GM21528 (cell line): Measurements from ENCODE around the gene TLK1.
"Not testable (repeated sequence)": the region's sequence is repeated elsewhere in the genome, so short reads cannot be mapped to it uniquely, and the experiment has no call there.

Source experiments
- ATAC-seq: cut with Tn5 transposase; IDR thresholded peaks from one replicate; pipeline ENCODE4 v1.9.1; 2021; ENCODE audit warnings: mild to moderate bottlenecking, moderate library complexity; ENCODE audit not compliant: unreplicated experiment, low FRiP score

The TLK1 gene

DNA sequence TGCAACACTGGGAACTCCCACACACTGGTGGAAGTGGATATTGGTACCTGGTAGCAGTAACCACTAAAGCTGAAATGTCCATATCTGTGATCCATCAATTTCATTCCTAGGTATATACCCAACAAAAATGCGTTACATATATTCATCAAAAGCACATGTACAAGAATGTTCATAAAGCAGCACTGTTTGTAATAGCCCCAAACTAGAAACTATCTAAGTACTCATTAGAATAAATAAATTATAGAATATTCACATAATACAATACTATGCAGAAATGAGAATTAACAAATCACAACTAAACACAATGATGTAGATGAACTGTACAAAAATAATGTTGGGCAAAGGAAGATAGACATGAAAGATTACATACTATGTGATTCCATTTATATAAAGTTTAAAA, 11.1 kb upstream of the TLK1 start:
- no peak for ATAC-seq

DNA sequence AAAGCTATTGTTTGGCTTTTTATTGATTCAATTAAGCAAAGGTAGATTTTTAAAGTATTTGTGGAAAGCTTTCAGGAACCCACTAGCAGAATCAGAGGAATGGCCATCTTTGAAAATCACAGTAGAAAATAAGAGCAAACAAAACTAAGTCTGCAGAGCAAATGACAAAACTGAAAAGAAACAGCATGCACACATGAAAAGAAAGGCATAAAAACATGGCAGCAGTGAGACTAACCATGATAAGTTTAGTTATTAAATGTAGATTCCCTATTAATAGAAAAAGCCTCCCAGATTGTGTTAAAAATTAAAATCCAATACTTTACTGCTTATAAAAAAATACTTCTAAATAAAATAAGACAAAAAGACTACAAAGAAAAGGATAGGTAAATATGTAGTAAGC, 9.1 kb upstream of the TLK1 start:
- no peak for ATAC-seq

DNA sequence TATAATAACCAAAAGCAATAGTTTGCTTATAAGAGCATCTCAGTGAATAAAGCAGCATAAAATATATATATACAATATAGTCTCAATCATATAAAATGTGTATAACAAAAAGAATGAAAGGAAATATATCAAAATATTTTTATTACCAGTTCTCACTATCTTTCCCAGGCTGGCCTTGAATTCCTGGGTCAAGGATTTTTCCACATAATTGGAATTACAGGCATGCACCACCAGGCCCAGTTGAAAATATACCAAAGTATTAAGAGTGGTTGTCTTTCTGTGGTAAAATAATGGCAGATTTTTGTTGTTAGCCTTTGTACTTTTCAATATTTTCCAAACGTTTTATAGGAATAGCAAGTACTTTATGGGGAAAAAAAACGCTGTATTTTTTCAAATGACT, 8.6 kb upstream of the TLK1 start:
- no peak for ATAC-seq

DNA sequence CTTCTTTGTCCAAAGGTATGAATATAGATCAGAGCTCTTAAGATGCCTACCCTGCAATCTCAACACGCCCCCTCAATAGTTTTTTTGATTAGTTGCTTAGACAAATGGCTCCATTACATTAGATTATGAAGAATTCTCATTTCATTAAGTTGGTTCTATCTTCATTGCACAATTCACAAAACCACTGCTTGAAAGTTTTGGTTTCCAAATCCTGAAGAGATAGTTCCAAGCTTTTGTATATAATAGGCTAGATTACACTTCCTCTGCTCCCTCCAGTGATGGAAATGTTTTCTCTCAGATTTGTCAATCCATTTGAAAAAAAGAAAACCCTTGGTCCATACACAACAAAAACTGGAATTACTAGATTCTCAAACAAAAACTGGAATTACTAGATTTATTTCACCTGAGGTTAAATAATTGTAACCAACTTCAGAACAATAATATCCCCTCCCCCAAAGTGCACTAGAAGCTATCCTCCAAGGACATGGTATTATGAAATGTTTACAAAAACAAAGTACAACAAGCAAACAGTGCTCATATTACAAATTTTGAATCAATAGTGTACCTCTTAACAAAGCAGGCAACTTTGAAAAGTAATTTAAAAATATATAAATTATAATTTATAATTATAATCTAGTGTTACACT, 6.8 kb upstream of the TLK1 start:
- ATAC-seq: no peak

DNA sequence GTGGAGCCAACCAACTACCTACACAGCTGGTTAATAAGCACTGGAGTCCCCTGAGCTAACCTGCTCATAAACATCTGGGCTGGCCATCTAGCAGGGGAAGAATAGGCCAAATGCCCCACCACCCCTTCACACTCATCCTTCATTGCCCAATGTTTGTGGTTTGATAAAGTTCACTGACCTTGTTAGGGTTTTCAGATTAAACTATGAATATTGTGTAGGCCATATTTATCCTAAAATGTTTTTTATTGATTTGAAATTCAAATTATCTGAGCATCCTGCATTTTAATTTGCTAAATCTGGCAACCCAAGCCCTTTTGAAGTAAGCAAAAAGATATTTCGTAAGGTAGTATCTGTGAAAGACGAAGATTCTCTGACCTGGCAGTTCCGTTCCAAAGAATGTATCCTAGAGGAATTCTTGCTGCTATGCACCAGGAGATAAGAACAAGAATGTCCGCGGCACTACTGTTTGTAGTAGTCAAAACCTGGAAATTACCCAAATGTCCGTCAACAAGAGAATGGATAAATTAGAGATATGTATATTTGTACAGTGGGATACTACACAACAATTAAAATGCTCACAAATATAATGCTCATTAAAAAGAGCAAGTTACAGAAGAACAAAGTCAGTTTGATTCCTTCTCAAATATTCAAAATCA, 5.8 kb upstream of the TLK1 start:
- no peak for ATAC-seq

DNA sequence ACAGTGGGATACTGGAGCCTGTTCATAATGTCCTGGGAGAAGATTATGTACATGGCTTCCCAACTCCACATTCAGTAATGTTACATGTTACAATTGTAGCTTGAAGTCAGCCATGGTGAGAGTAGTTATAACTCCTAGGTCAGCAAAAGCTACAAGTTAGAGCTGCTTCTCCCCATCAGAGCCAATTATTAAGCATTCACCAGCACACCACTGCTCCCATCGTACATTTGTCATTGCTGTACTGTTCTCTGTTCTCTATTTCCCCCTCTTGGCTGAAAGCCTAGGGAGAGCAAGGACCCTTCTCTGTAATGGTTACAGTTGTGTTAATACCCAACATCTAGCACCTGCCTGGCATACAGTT, 5.3 kb upstream of the TLK1 start:
- no peak for ATAC-seq

DNA sequence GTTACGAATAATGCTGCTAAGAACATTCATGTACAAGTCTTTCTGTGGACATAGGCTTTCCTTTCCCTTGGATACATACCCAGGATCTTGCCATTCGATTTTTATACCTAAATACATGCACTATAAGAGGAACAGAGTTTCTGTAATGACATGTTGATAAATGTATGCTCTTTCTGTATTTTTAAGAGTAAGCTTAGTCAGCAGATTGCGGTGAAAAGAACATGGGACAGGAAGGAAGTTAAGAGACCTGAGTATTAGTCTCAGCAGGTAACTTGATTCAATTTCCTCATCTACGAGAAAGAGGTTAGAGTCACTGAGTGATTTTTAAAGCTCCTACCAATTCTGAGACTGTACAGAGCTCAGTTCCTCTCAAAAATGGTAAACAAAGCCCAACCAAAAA, 2.6 kb upstream of the TLK1 start:
- ATAC-seq: no peak

DNA sequence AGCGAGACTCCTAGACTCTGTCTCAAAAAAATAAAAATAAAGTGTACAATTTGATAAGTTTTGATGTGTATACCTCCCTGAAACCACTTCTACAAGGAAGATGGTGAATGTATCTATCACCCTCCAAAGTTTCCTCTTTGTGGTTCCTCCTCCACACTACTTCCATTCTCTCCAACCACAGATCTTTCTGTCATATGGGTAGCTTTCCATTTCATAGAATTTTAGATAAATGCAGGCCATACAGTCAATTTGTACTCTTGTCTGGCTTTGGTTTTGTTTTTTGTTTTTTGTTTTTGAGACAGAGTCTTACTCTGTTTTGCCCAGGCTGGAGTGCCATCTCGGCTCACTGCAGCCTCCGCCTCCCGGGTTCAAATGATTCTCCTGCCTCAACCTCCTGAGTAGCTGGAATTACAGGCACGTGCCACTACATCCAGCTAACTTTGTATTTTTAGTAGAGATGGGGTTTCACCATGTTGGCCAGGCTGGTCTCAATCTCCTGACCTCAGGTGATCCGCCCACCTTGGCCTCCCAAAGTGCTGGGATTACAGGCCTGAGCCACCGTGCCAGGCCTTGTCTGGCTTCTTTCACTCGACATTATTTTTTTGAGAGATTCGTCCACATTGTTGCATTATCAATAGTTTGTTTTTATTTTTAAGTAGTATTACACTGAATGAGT, 2.0 kb upstream of the TLK1 start:
- not testable (repeated sequence) for ATAC-seq

DNA sequence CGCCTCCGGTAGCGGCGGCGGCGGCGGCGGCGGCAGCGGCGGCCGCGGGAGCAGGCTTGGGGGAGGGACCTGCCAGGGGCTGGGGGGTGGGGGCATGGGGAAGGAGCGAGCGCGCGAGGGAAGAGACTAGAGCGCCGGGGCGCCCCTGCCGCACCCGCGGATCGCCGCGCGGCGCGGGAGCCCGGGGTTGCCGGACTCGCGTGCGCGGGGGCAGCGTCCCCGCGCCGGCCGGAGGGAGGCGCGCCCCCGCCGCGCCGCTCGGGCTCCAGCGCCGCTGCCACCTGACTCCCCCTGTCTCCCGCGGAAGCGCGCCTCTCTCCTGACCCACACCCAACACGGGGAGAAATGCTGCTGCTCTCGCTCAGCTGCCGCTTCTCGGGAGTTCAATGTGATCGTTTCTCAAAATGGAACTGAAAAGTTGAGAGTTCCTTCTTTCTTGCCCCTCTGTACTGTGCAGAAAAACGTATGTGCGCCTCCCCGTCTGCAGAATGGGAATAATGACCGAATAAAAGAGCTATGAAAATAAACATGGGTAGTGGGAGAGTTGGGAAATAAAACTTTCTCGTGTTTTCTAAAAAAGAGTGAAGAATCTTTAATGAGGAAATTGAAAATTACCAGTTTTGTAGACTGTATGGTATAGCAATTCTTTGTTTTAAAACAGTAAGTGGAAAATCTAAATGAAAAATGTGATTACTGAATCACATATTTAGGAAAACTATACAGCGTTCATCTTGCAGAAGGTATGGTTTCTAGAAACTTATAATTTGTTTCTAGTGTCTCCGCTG, 455 bp upstream of the TLK1 start:
- ATAC-seq: peak; percentile 53

DNA sequence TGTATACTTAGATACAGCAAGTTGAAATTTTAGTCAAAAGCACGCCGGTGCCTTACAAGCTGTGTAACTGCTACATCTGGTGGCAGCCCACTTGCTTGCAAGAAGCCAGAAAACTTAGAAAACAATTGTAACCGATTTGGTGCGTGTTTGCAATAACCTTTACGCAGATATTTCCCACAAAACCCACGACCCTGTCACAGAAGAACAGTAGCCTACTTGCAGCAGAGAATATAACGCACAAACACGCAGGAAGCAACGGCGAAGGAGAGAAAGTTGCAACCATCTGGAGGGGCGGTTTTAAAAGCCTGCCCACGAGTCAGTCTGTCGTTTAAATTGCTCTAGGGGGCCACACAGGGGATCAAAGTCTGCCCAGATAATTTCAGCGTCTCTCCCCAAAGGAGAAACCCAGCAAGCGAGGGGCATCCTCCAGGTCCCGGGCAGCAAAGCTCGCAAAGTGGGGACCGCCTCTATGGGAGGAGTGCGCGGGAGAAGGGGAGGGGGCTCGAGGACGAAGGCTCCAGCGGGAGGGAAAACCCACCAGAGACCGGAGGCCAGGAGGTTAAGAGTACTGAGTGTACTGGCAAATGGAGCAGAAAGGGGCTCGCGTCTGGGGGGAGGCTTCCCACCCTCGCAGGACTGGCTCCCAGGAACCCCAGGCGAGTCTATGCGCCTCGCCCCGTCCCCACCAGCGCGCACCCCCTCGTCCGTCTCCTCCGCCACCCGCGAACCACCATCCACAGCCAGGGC, 1.1 kb downstream of the TLK1 start:
- peak; percentile 22 for ATAC-seq

DNA sequence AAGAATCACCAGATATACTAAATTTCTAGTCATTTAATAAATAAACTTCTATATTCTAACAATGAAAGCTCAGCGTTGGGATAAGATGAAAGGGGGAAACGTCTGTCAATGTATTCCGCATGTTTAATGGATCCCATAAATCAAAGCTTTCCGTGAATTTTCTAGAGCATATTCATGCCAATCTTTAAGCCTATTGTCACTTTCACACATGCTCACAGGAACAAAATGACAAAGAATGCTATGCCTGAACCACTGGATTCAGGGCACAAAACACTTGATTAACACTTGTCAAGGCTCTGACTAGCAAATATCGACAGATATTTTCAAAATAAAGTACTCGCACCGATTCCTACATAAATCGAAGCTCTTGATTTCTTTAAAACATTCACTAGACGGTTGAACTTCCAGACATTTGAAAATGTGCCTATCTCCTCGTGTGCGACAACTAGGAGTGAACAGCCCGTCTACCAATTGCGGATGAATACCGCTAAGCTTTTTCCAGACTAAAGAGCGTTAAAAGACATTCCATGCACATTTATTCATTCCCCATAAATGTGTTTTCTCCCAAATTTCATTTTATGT, 1.8 kb downstream of the TLK1 start:
- no peak for ATAC-seq

DNA sequence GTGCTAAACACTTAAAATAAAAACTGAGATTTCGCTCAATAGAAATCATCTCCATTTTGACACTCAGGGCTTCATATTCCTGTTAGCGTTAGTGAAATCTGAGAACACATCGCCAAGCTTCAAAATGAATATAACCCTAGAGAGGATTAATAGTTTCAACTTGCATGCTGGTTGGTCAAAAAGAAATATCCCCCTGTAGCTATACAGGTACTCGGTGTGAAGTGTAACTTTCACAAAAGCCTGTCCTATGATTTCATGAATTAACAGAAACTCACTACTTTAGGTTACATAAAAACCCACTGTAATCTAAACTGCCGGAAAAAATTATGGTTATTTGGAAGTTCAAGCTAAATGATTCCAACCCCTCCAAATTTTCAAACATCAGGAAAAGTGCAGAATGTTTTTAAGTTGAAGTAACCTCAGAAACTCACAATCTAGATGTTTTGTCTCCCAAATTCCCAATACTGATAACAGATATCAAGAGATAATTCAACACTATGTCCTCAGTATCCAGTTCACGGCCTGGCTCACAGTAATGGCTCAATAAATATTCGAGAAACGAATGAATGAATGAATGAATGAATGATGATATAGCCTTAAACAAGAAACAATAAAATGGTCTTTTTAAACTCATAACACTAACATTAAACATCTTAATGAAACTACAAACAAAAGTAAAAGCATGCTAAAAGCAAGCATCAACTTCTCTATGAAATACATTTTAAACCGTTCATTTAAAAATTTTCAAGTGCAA, 2.5 kb downstream of the TLK1 start:
- no peak for ATAC-seq

DNA sequence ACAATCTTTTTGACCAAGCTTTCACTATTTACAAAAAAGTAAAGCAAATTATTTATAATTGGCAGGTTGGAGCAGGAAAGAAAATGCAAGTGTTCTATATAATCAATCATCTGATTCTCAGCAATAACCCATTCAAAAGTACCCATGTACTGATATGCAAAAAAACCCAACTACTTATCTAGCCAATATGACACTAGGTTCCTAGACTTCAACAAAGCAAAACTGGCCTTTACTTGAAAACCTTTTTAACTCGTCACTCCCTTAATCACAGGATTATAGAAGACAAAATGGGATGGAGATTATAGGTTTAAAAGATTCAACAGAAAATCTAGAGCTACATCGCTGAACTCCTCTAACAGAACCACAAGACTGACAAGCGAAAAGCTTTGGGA, 3.6 kb downstream of the TLK1 start:
- ATAC-seq: no peak

DNA sequence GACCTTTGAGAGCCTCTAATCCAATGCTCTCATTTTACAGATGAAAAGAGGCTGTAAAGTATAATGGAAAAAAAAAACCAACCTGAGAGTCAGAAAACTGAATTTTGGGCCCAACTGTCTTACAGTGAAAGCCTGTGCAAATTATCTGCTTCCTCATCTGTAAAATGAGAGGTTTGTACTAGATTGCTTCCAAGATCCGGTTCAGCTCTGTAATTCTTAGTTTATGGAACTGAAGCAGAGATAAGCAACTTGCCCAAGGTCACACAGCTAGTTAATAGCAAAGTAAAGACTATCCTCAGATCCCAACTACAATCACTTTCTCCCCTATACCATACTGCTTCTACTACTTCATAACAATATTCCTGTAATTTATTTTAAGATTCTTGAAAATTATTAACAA, 6.3 kb downstream of the TLK1 start:
- ATAC-seq: no peak

DNA sequence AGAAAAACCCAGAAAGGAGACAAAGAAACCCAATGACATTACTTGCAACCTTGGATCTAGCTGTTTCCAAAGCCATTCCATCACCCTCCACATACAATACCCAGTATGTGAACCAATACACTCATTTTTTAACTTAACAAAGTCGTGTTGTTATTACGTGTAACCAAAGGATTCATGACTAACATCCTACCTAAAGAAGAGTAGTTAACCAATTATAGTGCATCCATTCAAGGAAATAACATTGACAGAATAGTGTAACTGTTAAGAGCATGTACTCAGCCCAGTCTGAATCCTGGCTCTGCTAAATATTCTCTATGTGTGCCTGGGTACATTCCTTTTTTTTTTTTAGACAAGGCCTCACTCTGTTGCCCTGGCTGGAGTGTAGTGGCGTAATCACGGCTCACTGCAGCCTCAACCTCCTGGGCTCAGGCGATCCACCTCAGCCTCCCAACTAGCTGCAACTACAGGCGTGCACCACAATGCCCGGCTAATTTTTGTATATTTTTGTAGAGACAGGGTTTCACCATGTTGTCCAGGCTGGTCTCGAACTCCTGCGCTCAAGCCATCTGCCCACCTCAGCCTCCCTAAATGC, 9.9 kb downstream of the TLK1 start:
- no peak for ATAC-seq

DNA sequence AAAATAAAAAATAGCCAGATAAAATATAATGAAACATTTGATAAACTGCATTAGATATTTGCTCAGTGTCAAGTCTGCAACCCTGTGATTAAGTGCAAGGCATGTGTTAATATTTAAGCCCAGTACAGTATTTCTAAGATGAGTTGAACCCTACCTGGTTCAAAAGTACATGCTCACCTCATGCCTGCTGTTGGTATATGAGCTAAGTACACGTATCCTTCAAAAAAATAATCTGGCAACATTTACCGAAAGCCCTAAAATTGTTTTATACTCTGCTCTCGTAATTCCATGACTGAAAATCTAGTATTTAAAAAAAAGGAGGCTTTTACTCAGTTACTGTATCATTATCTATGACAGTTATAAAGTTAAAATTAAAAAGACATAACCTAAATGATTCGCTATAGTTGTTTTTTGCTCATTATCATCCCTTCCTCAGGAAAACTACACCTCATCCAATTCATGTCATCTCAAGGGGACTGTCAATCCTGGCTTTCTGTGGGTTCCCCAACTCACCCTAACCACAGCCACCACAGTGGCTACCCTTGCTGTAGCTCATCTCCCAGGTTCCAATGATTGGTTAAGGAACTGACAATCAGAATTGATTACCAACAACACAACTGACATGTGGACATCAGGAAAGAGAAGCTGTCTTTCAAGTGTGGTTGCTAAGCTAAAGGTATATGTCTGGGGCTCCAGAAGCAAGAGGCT, 10.6 kb downstream of the TLK1 start:
- no peak for ATAC-seq

DNA sequence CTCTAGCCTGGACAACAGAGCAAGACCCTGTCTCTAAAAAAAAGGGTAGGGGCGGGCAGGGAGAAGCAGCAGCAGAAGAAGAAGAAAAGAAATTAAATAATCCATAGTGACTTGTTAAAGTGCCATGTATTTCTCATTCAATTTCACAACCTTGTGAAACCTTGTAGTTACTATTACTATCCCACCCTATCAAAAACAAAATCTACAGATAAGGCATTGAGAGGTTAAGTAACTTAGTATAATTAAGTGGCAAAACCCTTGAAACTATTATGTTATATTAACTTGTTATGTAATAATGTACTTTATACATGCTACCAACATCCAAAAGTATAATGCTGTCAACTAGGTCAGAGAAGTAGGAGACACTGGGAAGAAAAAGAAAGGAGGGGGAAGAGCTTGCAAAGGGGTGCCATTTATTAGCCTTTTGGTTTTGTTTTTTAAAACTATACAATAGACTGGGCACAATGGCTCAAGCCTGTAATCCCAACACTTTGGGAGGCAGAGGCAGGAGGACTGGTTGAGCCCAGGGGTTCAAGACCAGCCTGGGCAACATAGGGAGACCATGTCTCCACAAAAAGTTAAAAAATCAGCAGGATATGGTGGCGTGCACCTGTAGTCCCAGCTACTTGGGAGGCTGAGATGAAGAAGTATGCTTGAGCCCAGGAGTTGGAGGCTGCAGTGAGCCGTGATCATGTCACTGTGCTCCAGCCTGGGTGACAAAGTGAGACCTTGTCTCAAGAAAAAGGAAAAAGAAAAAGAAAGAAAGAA, 11.3 kb downstream of the TLK1 start:
- no peak for ATAC-seq

DNA sequence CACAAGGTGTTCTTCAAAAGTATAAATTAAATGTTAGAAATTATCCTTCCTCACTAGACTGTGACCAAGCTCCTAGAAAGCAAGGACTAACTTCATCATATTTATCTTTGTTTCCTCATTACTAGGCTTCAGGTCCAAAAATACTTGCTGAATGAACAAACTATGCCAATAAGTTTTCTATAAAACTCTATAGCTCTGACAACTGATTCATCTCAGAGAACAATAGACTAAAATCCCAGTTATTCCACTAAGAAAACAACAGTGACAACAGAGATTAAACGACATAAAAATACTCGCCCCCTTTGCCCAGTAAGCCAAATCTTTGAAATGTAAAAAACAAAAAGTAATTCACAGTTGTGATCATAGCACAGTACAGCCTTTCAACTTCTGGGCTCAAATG, 13.6 kb downstream of the TLK1 start:
- no peak for ATAC-seq
